H9 (cell line): ENCODE data around the gene GIPC3. TPM values are rescaled to one million over a fixed set of nuclear protein-coding genes. Genes with fewer than 3 reads are reported as not detected.

Experiments used
- DNase-seq: peaks from one replicate; pipeline ENCODE4 v3.0.0-alpha.2; 2017
- H2AFZ ChIP-seq: one replicate; pipeline ENCODE4 v1.6.1; 2013; ENCODE audit warnings: mild to moderate bottlenecking, low read length, control low read depth, moderate library complexity
- H2AK5ac ChIP-seq: 2 replicates; pipeline ENCODE4 v1.6.1; 2013; ENCODE audit warnings: low read length, control low read depth, mixed read lengths; ENCODE audit not compliant: insufficient read length
- H2BK120ac ChIP-seq: one replicate; pipeline ENCODE4 v1.6.1; 2013; ENCODE audit warnings: low read depth, mild to moderate bottlenecking, low read length, control low read depth, inconsistent platforms; ENCODE audit not compliant: poor library complexity, severe bottlenecking
- H2BK12ac ChIP-seq: 2 replicates; pipeline ENCODE4 v1.6.1; 2013; ENCODE audit warnings: low read length, control low read depth, mixed read lengths, low read depth; ENCODE audit not compliant: insufficient read length
- H2BK15ac ChIP-seq: 2 replicates; pipeline ENCODE4 v1.6.1; 2013; ENCODE audit warnings: low read depth, low read length, control low read depth
- H2BK20ac ChIP-seq: one replicate; pipeline ENCODE4 v1.6.1; 2013; ENCODE audit warnings: low read depth, mild to moderate bottlenecking, low read length, control low read depth, inconsistent platforms; ENCODE audit not compliant: poor library complexity, severe bottlenecking
- H2BK5ac ChIP-seq: 2 replicates; pipeline ENCODE4 v1.6.1; 2013; ENCODE audit warnings: low read length, control low read depth, mixed read lengths; ENCODE audit not compliant: insufficient read length
- H3K14ac ChIP-seq: 2 replicates; pipeline ENCODE4 v1.6.1; 2013; ENCODE audit warnings: low read length, control low read depth; ENCODE audit not compliant: insufficient read depth
- H3K18ac ChIP-seq: 2 replicates; pipeline ENCODE4 v1.6.1; 2013; ENCODE audit warnings: low read depth, mild to moderate bottlenecking, mixed read lengths, low read length, control low read depth; ENCODE audit not compliant: insufficient read length
- H3K23ac ChIP-seq: 2 replicates; pipeline ENCODE4 v1.6.1; 2013; ENCODE audit warnings: low read length, control low read depth, mixed read lengths, low read depth; ENCODE audit not compliant: insufficient read length
- H3K23me2 ChIP-seq: 2 replicates; pipeline ENCODE4 v1.6.1; 2013; ENCODE audit warnings: low read depth, mild to moderate bottlenecking, mixed read lengths, low read length, control low read depth; ENCODE audit not compliant: insufficient read length, poor library complexity, severe bottlenecking
- H3K27ac ChIP-seq: 2 replicates; pipeline ENCODE4 v1.5.1; 2013; ENCODE audit warnings: low read length, control low read depth, mixed read lengths, low read depth; ENCODE audit not compliant: insufficient read length
- H3K27me3 ChIP-seq: 2 replicates; pipeline ENCODE4 v1.6.1; 2013; ENCODE audit warnings: low read length, control low read depth, inconsistent platforms; ENCODE audit not compliant: insufficient read depth
- H3K4ac ChIP-seq: 2 replicates; pipeline ENCODE4 v1.6.1; 2013; ENCODE audit warnings: low read depth, mild to moderate bottlenecking, control low read depth, inconsistent platforms, low read length, moderate library complexity
- H3K4me1 ChIP-seq: 2 replicates; pipeline ENCODE4 v1.6.1; 2013; ENCODE audit warnings: low read length, control low read depth, inconsistent platforms; ENCODE audit not compliant: insufficient read depth
- H3K4me2 ChIP-seq: 2 replicates; pipeline ENCODE4 v1.6.1; 2013; ENCODE audit warnings: low read length, control low read depth, mixed read lengths; ENCODE audit not compliant: insufficient read length, insufficient read depth
- H3K56ac ChIP-seq: 2 replicates; pipeline ENCODE4 v1.6.1; 2013; ENCODE audit warnings: low read depth, mild to moderate bottlenecking, mixed read lengths, low read length, control low read depth; ENCODE audit not compliant: insufficient read length
- H3K79me1 ChIP-seq: 2 replicates; pipeline ENCODE4 v1.6.1; 2013; ENCODE audit warnings: low read depth, mild to moderate bottlenecking, moderate library complexity, low read length, control low read depth, inconsistent platforms; ENCODE audit not compliant: insufficient read depth, poor library complexity, severe bottlenecking
- H3K79me2 ChIP-seq: 2 replicates; pipeline ENCODE4 v1.6.1; 2013; ENCODE audit warnings: low read length, control low read depth, inconsistent platforms; ENCODE audit not compliant: insufficient read depth
- H3K9ac ChIP-seq: 2 replicates; pipeline ENCODE4 v1.6.1; 2013; ENCODE audit warnings: low read length, control low read depth, mixed read lengths; ENCODE audit not compliant: insufficient read length; ENCODE audit errors: extremely low read depth
- H3K9me3 ChIP-seq: one replicate; pipeline ENCODE4 v1.6.1; 2013; ENCODE audit warnings: low read depth, low read length, inconsistent platforms; ENCODE audit not compliant: control insufficient read depth
- H3T11ph ChIP-seq: one replicate; pipeline ENCODE4 v1.6.1; 2013; ENCODE audit warnings: mild to moderate bottlenecking, low read length, control low read depth, inconsistent platforms
- H4K20me1 ChIP-seq: one replicate; pipeline ENCODE4 v1.6.1; 2013; ENCODE audit not compliant: control insufficient read depth, insufficient read length, insufficient read depth
- H4K5ac ChIP-seq: 2 replicates; pipeline ENCODE4 v1.6.1; 2013; ENCODE audit warnings: low read depth, mild to moderate bottlenecking, mixed read lengths, low read length, control low read depth; ENCODE audit not compliant: insufficient read length
- H4K8ac ChIP-seq: replicated peaks from 2 replicates; pipeline ENCODE4 v1.6.1; 2013; ENCODE audit warnings: low read length, control low read depth, mixed read lengths, low read depth; ENCODE audit not compliant: insufficient read length
- H4K91ac ChIP-seq: 2 replicates; pipeline ENCODE4 v1.6.1; 2013; ENCODE audit warnings: low read depth, mild to moderate bottlenecking, moderate library complexity, mixed read lengths, low read length, control low read depth; ENCODE audit not compliant: insufficient read length
- H3K27ac Mint-ChIP-seq, 3 experiments: 2 replicates in 2 of 3; 3 replicates in 1 of 3; pipeline ENCODE4 v1.8.0; 2020 to 2021; ENCODE audit warnings: mixed read lengths in 3 of 3, mild to moderate bottlenecking in 1 of 3, moderate library complexity in 1 of 3
- H3K27me3 Mint-ChIP-seq: 2 replicates; pipeline ENCODE4 v1.8.0; 2021; ENCODE audit warnings: low read depth, mild to moderate bottlenecking, moderate library complexity, mixed read lengths
- H3K36me3 Mint-ChIP-seq, 3 experiments: 2 replicates in 2 of 3; 3 replicates in 1 of 3; pipeline ENCODE4 v1.8.0; 2020 to 2021; ENCODE audit warnings: low read depth in 3 of 3, mixed read lengths in 3 of 3; ENCODE audit not compliant: insufficient read depth in 1 of 3
- H3K4me1 Mint-ChIP-seq, 2 experiments: 2 replicates each; pipeline ENCODE4 v1.8.0; 2020; ENCODE audit warnings: mixed read lengths in 2 of 2
- H3K4me3 Mint-ChIP-seq, 2 experiments: 2 replicates in 1 of 2; 3 replicates in 1 of 2; pipeline ENCODE4 v1.8.0; 2020 to 2021; ENCODE audit warnings: mild to moderate bottlenecking in 2 of 2, mixed read lengths in 2 of 2, moderate library complexity in 1 of 2
- H3K9me3 Mint-ChIP-seq, 2 experiments: 2 replicates in 1 of 2; 3 replicates in 1 of 2; pipeline ENCODE4 v1.8.0; 2020; ENCODE audit warnings: mild to moderate bottlenecking in 2 of 2, mixed read lengths in 2 of 2, moderate library complexity in 1 of 2
- CTCF ChIP-seq: fragments of 200-600 bp; sonication (generic); conservative IDR thresholded peaks from 3 replicates; pipeline ENCODE4 v1.8.0; 2021; ENCODE audit warnings: antibody characterized with exemption, mild to moderate bottlenecking
- WGBS: extraction: QIAGEN DNeasy Blood & Tissue Kit; methylation state at CpG from one replicate; pipeline ENCODE4 v1.1.7; 2013; ENCODE audit warnings: missing lambda C conversion rate, low lambda C conversion rate, mixed read lengths; ENCODE audit not compliant: insufficient read length; ENCODE audit errors: extremely low coverage; 5-methylcytosine and 5-hydroxymethylcytosine counted together
- total RNA-seq: library from RNA; stranded (reverse); gene quantifications from 2 replicates; pipeline ENCODE4 v1.2.1, GENCODE V29; 2021

GIPC3 gene
- total RNA-seq, 1 experiment from 2014 or later = 1.6 TPM

GRCh38 chr19:3639479-3639878 lies 54.2 kb downstream of the GIPC3 start:
- no peak overlapping the region for H3K27ac ChIP-seq
- no peaks in the 10 kb centered on the region for H3K9me3 ChIP-seq
- H2BK120ac ChIP-seq = no peak overlapping the region
- Mint-ChIP-seq H3K36me3 (peaks cover 8 to 31% (median 26%) of the 10 kb centered on the region in 3 experiments; a peak in 6 of 7 replicates), H3K27me3 (no peaks in the 10 kb centered on the region), H3K27ac (no peak overlapping the region), H3K4me3 (no peak overlapping the region), H3K4me1 (no peaks in the 10 kb centered on the region), H3K9me3 (no peaks in the 10 kb centered on the region)
- no peaks in the 10 kb centered on the region for H3K23me2 ChIP-seq
- H3K56ac ChIP-seq = no peak overlapping the region
- H3K14ac ChIP-seq = no peak overlapping the region
- no peaks in the 10 kb centered on the region for H3K79me1 ChIP-seq
- no peak overlapping the region for H2BK20ac ChIP-seq
- no CpG with 5 or more reads among the region's 13 CpGs for WGBS
- no peak overlapping the region for H2AFZ ChIP-seq
- no peak overlapping the region for H3K4me2 ChIP-seq
- H2BK5ac ChIP-seq = no peak overlapping the region
- no peak for DNase-seq
- no peak overlapping the region for H2AK5ac ChIP-seq
- H3K27me3 ChIP-seq = no peaks in the 10 kb centered on the region
- H2BK15ac ChIP-seq = no peak overlapping the region
- no peaks in the 10 kb centered on the region for H4K20me1 ChIP-seq
- no peak overlapping the region for H4K5ac ChIP-seq
- H3K4ac ChIP-seq = no peak overlapping the region
- no peak overlapping the region for H3K23ac ChIP-seq
- H3K4me1 ChIP-seq = no peaks in the 10 kb centered on the region
- H3K79me2 ChIP-seq = no peaks in the 10 kb centered on the region
- no peak overlapping the region for H3K18ac ChIP-seq
- H4K91ac ChIP-seq = no peak overlapping the region
- H4K8ac ChIP-seq = no peak overlapping the region
- H2BK12ac ChIP-seq = no peak overlapping the region
- TF ChIP-seq CTCF = no peak
- H3K9ac ChIP-seq = no peak overlapping the region
- no peak overlapping the region for H3T11ph ChIP-seq
